Transverse colon (tissue), 4 donors: ENCODE measurements around the gene MED27. TPM values are rescaled to one million over a fixed set of nuclear protein-coding genes. Genes with fewer than 3 reads are reported as not detected.

Source experiments
- DNase-seq: peaks from one replicate; pipeline ENCODE4 v3.0.0-alpha.2; 2019
- H3K27ac ChIP-seq, 4 donors: fragments of 200-600 bp; sonication (generic); 2 replicates each; pipeline ENCODE4 v1.5.1; 2016 to 2018; ENCODE audit warnings: inconsistent platforms in 4 of 4
- H3K27me3 ChIP-seq: fragments of 200-600 bp; sonication (generic); 2 replicates; pipeline ENCODE4 v1.5.1; 2017; ENCODE audit warnings: inconsistent platforms
- H3K36me3 ChIP-seq, 4 donors: fragments of 200-600 bp; sonication (generic); 2 replicates each; pipeline ENCODE4 v1.5.1; 2017 to 2019; ENCODE audit warnings: inconsistent platforms in 4 of 4
- H3K4me1 ChIP-seq, 4 donors: fragments of 200-600 bp; sonication (generic); 2 replicates each; pipeline ENCODE4 v1.5.1; 2017 to 2020; ENCODE audit warnings: inconsistent platforms in 4 of 4
- H3K4me3 ChIP-seq, 4 donors: fragments of 200-600 bp; sonication (generic); 1 replicate in 1 of 4; 2 replicates in 3 of 4; pipeline versions ENCODE4 v1.5.1 to v1.6.1; 2017 to 2019; ENCODE audit warnings: inconsistent platforms in 4 of 4
- H3K9me3 ChIP-seq, 2 donors: fragments of 200-600 bp; sonication (generic); 2 replicates each; pipeline ENCODE4 v1.5.1; 2017 to 2019; ENCODE audit warnings: inconsistent platforms in 2 of 2
- EP300 ChIP-seq: sonication (generic); formaldehyde crosslinking; IDR thresholded peaks from one replicate; pipeline ENCODE4 v1.6.1; 2017; ENCODE audit warnings: antibody characterized with exemption, low read depth
- POLR2A ChIP-seq: fragments of 450-650 bp; IDR thresholded peaks from one replicate; pipeline ENCODE4 v1.6.1; 2016; ENCODE audit warnings: antibody characterized with exemption, mild to moderate bottlenecking, moderate library complexity
- POLR2AphosphoS5 ChIP-seq, 3 donors: sonication (generic); formaldehyde crosslinking; IDR thresholded peaks; one replicate each; pipeline ENCODE4 v1.6.1; 2016; ENCODE audit warnings: antibody characterized with exemption in 3 of 3
- WGBS, 2 donors: methylation state at CpG; one replicate each; pipeline ENCODE4 v1.1.5; 2018; ENCODE audit warnings: low coverage in 1 of 2; 5-methylcytosine and 5-hydroxymethylcytosine counted together
- in situ Hi-C, 4 donors: fragments of 200-750 bp; cut with MboI; loops; one replicate each; pipeline versions ENCODE4 v1.15.0 to v1.15.1; 2017; ENCODE audit warnings: low sequenced_read_pairs in 3 of 4, low pct_ligation_motif_present in 1 of 4, low pct_unique_long_range_greater_than_20kb in 1 of 4
- intact Hi-C: fragments of 100-400 bp; cut with DNase I; formaldehyde crosslinking; loops from one replicate; pipeline ENCODE4 v1.15.1; 2023; ENCODE audit warnings: low total_unique reads
- total RNA-seq, 4 donors: library from RNA; depleted of rRNA; stranded (reverse); fragments of >200 nt; gene quantifications; one replicate each; pipeline ENCODE4 v1.1.0, GENCODE V29; 2016
- TF ChIP-seq, protein P1 (sequence below), 5 experiments: fragments of 200-600 bp in 3 of 5; fragments of 450-650 bp in 2 of 5; sonication (generic) in 3 of 5; IDR thresholded peaks; 1 replicate in 2 of 5; 2 replicates in 3 of 5; pipeline ENCODE4 v1.5.1; 2016 to 2017; ENCODE audit warnings: antibody characterized with exemption in 5 of 5, inconsistent platforms in 3 of 5, mild to moderate bottlenecking in 2 of 5, moderate library complexity in 1 of 5

Gene MED27
- total RNA-seq, 4 donors from 2014 or later, result 2.6 to 12.6 (median 7.1) TPM

DNA sequence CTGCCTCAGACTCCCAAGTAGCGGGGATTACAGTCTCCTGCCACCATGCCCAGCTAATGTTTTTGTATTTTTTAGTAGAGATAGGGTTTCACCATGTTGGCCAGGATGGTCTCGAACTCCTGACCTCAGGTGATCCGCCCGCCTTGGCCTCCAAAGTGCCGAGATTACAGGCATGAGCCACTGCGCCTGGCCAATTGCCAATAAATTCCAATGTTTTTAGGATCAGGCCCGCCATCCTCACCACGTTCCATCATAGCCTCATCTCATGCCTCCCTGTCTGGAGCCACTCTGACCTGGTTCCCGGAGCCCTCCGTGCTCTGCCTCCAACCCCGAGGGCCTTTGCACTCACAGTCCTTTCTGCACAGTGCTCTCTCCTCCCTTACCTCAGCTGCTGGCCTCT lies 268.3 kb downstream of the MED27 start:
- 73 to 100% methylated on average over 1 to 11 of the region's 11 CpGs for WGBS, 2 donors
- H3K4me1 ChIP-seq, result no peaks in the 10 kb centered on the region
- no peak overlapping the region for H3K27ac ChIP-seq
- H3K36me3 ChIP-seq, result no peaks in the 10 kb centered on the region
- DNase-seq, result no peak
- TF ChIP-seq, protein P1, sequence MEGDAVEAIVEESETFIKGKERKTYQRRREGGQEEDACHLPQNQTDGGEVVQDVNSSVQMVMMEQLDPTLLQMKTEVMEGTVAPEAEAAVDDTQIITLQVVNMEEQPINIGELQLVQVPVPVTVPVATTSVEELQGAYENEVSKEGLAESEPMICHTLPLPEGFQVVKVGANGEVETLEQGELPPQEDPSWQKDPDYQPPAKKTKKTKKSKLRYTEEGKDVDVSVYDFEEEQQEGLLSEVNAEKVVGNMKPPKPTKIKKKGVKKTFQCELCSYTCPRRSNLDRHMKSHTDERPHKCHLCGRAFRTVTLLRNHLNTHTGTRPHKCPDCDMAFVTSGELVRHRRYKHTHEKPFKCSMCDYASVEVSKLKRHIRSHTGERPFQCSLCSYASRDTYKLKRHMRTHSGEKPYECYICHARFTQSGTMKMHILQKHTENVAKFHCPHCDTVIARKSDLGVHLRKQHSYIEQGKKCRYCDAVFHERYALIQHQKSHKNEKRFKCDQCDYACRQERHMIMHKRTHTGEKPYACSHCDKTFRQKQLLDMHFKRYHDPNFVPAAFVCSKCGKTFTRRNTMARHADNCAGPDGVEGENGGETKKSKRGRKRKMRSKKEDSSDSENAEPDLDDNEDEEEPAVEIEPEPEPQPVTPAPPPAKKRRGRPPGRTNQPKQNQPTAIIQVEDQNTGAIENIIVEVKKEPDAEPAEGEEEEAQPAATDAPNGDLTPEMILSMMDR (IDR thresholded peaks at IDR 0.05), result no peak
- TF ChIP-seq POLR2AphosphoS5 (IDR thresholded peaks at IDR 0.05), result no peak
- no peak for TF ChIP-seq EP300
- no peak for TF ChIP-seq POLR2A
- in situ Hi-C loops, result no loop called here
- H3K4me3 ChIP-seq, result no peak overlapping the region
- intact Hi-C loops, result no loop called here
- H3K9me3 ChIP-seq, result no peaks in the 10 kb centered on the region
- H3K27me3 ChIP-seq, result peaks cover 75% of the 10 kb centered on the region

DNA sequence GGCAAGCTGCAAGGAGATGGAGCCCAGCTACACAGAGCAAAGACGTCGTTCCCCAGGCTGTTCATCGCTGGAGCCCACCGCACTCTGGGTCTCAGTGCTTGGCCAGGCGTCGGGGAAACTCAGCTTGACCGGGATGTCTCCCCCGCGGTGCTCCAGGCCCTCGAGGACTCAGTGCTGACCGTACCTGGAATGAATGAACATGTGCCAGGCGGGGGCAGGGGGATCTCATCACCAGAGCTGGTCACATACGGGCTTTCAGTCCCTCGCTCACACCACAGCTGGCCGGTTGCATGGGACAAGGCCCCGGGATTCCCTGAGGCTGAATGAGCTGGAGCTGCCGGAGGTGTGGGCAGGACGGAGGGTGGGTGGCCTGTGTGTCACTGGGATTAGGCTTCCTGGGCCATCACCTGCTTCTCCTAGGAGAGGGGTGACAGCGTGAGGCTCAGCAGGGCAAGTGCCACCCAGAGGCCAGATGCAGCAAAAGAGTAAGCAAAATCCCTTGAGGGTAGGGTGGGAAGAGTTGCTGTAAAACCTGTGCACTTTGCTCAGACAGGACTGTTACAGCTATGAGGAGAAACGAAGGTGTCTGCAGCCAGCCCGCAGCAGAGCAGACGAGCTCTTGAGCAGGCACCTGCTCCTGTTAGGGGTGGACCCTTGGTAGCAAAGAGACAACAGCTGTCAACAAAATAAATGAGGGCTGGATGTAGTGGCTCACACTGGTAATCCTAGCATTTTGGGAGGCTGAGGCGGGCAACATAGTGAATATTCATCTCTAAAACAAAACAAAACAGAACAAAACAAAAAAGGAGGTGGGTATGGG lies 269.1 kb downstream of the MED27 start:
- H3K9me3 ChIP-seq, result no peaks in the 10 kb centered on the region
- in situ Hi-C loops (no loop called here), intact Hi-C loops (no loop called here)
- no peak overlapping the region for H3K4me3 ChIP-seq
- no peak for DNase-seq
- H3K36me3 ChIP-seq, result no peaks in the 10 kb centered on the region
- peaks cover 75% of the 10 kb centered on the region for H3K27me3 ChIP-seq
- WGBS, 2 donors, result 69 to 77% methylated on average over 1 to 23 of the region's 23 CpGs
- H3K27ac ChIP-seq, result no peak overlapping the region
- H3K4me1 ChIP-seq, result no peaks in the 10 kb centered on the region
- TF ChIP-seq, protein P1 (IDR thresholded peaks at IDR 0.05), result no peak
- TF ChIP-seq POLR2AphosphoS5 (IDR thresholded peaks at IDR 0.05) (no peak), EP300 (no peak), POLR2A (no peak)

Other genes starting within 250 kb of the MED27 start
- 1 to 10 TPM in 1 of 4 donors, under 1 TPM in 1, not detected in 2; 0.27 to 1.1 TPM for gene NTNG2, start 82.2 kb upstream of the MED27 start, total RNA-seq